T-cell (primary cell): Measurements from ENCODE around the gene PTPRD. TPM values are rescaled to one million over a fixed set of nuclear protein-coding genes. Genes with fewer than 3 reads are reported as not detected.

Experiments
- ATAC-seq, 4 experiments: fragments of 200-7000 bp in 3 of 4; fragments of 150-1000 bp in 1 of 4; cut with Tn5 transposase; replicated peaks in 1 of 4; 1 replicate in 3 of 4; 2 replicates in 1 of 4; pipeline ENCODE4 v1.10.0; 2021; ENCODE audit warnings: moderate library complexity in 3 of 4, mild to moderate bottlenecking in 2 of 4, moderate number of reproducible peaks in 1 of 4
- CTCF ChIA-PET, 2 donors: fragments of 300-600 bp; sonication (Branson Sonifier 250); formaldehyde crosslinking; loops; one replicate each; lab custom pipeline; 2022; ENCODE audit warnings: antibody characterized with exemption in 2 of 2; lab: Charles Lee
- POLR2A ChIA-PET, 2 donors: fragments of 300-600 bp; sonication (Branson Sonifier 250); formaldehyde crosslinking; loops; one replicate each; lab custom pipeline; 2022; ENCODE audit warnings: antibody characterized with exemption in 2 of 2; lab: Charles Lee
- DNase-seq, 35 experiments: peaks; one replicate each; pipeline versions ENCODE4 v3.0.0 to v3.0.0-alpha.2; 2013 to 2023
- H3K27ac ChIP-seq: one replicate; pipeline ENCODE4 v1.5.1; 2013; ENCODE audit warnings: low read length
- H3K27me3 ChIP-seq, 2 experiments: replicated peaks in 1 of 2; 1 replicate in 1 of 2; 2 replicates in 1 of 2; pipeline versions ENCODE4 v1.6.1 to v1.7.0; 2013; ENCODE audit warnings: low read length in 1 of 2, mixed read lengths in 1 of 2; ENCODE audit not compliant: control insufficient read depth in 2 of 2, insufficient read depth in 2 of 2; ENCODE audit errors: extremely low read depth in 1 of 2
- H3K36me3 ChIP-seq, 2 donors: 1 replicate in 1 of 2; 2 replicates in 1 of 2; pipeline versions ENCODE4 v1.6.1 to v1.7.0; 2013; ENCODE audit warnings: low read length in 1 of 2; ENCODE audit not compliant: control insufficient read depth in 2 of 2, insufficient read depth in 1 of 2; ENCODE audit errors: extremely low read depth in 1 of 2
- H3K4me1 ChIP-seq, 2 experiments: 1 replicate in 1 of 2; 2 replicates in 1 of 2; pipeline versions ENCODE4 v1.6.1 to v1.7.0; 2013; ENCODE audit warnings: low read length in 2 of 2, mixed read lengths in 1 of 2; ENCODE audit not compliant: insufficient read depth in 2 of 2, control insufficient read depth in 1 of 2; ENCODE audit errors: extremely low read depth in 1 of 2
- H3K4me3 ChIP-seq, 2 donors: 1 replicate in 1 of 2; 2 replicates in 1 of 2; pipeline versions ENCODE4 v1.5.1 to v1.7.0; 2013; ENCODE audit warnings: mild to moderate bottlenecking in 2 of 2, low read length in 1 of 2, moderate library complexity in 1 of 2; ENCODE audit not compliant: control insufficient read depth in 1 of 2; ENCODE audit errors: extremely low read depth in 1 of 2
- H3K9me3 ChIP-seq: 2 replicates; pipeline ENCODE4 v1.7.0; 2013
- H3K27ac Mint-ChIP-seq, 2 donors: one replicate each; pipeline ENCODE4 v1.8.0; 2020 to 2021; ENCODE audit warnings: mild to moderate bottlenecking in 2 of 2, mixed read lengths in 2 of 2
- H3K27me3 Mint-ChIP-seq, 2 donors: one replicate each; pipeline ENCODE4 v1.8.0; 2021 to 2022; ENCODE audit warnings: mixed read lengths in 2 of 2
- H3K36me3 Mint-ChIP-seq: one replicate; pipeline ENCODE4 v1.8.0; 2021; ENCODE audit warnings: mixed read lengths
- H3K4me1 Mint-ChIP-seq, 3 donors: one replicate each; pipeline ENCODE4 v1.8.0; 2020 to 2022; ENCODE audit warnings: mixed read lengths in 3 of 3, mild to moderate bottlenecking in 1 of 3
- H3K4me3 Mint-ChIP-seq, 3 donors: one replicate each; pipeline ENCODE4 v1.8.0; 2020 to 2022; ENCODE audit warnings: mild to moderate bottlenecking in 3 of 3, mixed read lengths in 3 of 3, moderate library complexity in 3 of 3
- H3K9me3 Mint-ChIP-seq, 3 donors: one replicate each; pipeline ENCODE4 v1.8.0; 2020 to 2022; ENCODE audit warnings: mixed read lengths in 3 of 3
- WGBS: methylation state at CpG from one replicate; pipeline ENCODE4 v1.1.5; 2013; ENCODE audit warnings: missing lambda C conversion rate; ENCODE audit not compliant: insufficient coverage; 5-methylcytosine and 5-hydroxymethylcytosine counted together
- total RNA-seq, 35 experiments: library from RNA in 6 of 35; stranded (reverse) in 6 of 35; fragments of 120-200 nt in 1 of 35; gene quantifications; one replicate each; pipeline versions ENCODE4 v1.2.1 to v1.2.4 and lab custom pipeline; 2013 to 2026

The PTPRD gene
- total RNA-seq, 5 donors from 2014 or later (not counting 1 experiment from before 2014, with no cell fraction given): 0.13 to 0.61 (median 0.38) TPM; not detected in 2

DNA sequence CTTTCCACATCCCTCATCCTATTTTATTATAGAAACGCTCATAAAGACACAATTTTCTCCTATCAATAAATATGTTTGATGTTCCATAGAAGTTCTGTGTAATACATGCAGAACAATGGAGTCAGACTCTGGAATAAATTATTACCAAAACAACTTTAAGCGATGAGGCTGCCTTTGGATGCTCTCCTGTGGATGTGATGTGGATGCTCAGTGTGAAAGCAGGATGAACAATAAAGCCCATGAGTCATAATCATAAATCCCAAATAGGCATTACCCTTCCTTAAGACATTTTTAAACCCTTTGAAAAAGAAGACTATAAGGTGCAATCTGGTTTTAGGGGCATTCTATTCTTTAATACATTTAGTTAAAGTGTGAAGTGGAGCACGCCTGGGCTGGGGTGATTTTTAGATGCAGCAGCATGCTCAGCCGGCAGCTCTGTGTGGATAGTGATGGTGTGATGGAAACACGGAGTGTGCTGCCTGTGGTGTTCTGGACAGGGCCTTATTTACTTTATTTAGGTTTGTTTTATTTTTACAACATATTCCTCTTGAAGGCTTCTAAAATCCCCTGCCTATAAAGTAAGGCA, 991.4 kb downstream of the PTPRD start:
- Mint-ChIP-seq H3K27ac (no peak overlapping the region), H3K27me3 (no peaks in the 10 kb centered on the region), H3K36me3 (no peaks in the 10 kb centered on the region), H3K4me1 (no peaks in the 10 kb centered on the region), H3K9me3 (peaks cover 0 to 4% (median 3%) of the 10 kb centered on the region in 3 donors), H3K4me3 (no peak overlapping the region)
- Histone ChIP-seq H3K27me3 (no peaks in the 10 kb centered on the region), H3K36me3 (no peaks in the 10 kb centered on the region), H3K4me1 (no peaks in the 10 kb centered on the region), H3K4me3 (no peak overlapping the region), H3K9me3 (no peaks in the 10 kb centered on the region), H3K27ac (no peak overlapping the region)
- ChIA-PET CTCF (no interaction called here), POLR2A (no interaction called here)
- no CpG with 5 or more reads among the region's 5 CpGs for WGBS
- ATAC-seq: no peak
- no peak for DNase-seq

GRCh38 chr9:9620736-9621135, 992.1 kb downstream of the PTPRD start:
- no peaks in the 10 kb centered on the region for H3K27me3 ChIP-seq
- Mint-ChIP-seq H3K4me1 (no peaks in the 10 kb centered on the region), H3K27me3 (no peaks in the 10 kb centered on the region), H3K36me3 (no peaks in the 10 kb centered on the region), H3K4me3 (no peak overlapping the region), H3K27ac (no peak overlapping the region), H3K9me3 (peaks cover 0 to 4% (median 3%) of the 10 kb centered on the region in 3 donors)
- ChIA-PET CTCF (no interaction called here), POLR2A (no interaction called here)
- no peaks in the 10 kb centered on the region for H3K36me3 ChIP-seq
- no peak for ATAC-seq
- H3K9me3 ChIP-seq: no peaks in the 10 kb centered on the region
- H3K27ac ChIP-seq: no peak overlapping the region
- H3K4me3 ChIP-seq: no peak overlapping the region
- H3K4me1 ChIP-seq: no peaks in the 10 kb centered on the region
- WGBS: 100% methylated on average over 1 of the region's 2 CpGs
- no peak for DNase-seq

DNA sequence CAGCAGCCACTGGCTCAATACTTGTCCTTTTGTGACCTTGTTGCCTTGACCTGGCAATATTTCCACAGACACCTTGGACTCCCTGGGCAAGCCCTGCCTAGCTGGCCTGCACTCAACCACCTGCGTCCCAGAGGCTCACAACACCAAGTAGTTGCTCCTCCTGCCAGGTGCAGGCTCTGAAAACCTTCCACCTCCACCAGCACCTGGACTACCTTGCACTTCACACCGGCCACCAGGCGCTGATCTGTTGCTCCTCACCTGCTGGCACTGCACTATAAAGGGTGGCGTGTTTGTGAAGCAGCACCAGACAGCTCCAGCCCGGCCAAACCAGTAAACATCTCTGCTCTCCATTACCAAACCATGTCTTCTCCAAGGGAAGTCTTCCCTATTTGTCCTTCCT, 997.7 kb downstream of the PTPRD start:
- CTCF ChIA-PET: no interaction called here

GRCh38 chr9:9614607-9615006, 998.2 kb downstream of the PTPRD start:
- DNase-seq (no peak), ATAC-seq (no peak)
- H3K27me3 ChIP-seq: no peaks in the 10 kb centered on the region
- POLR2A ChIA-PET: no interaction called here
- CTCF ChIA-PET: no interaction called here
- Mint-ChIP-seq H3K27ac (no peak overlapping the region), H3K4me1 (peaks cover 5 to 14% (median 6%) of the 10 kb centered on the region in 3 donors), H3K36me3 (no peaks in the 10 kb centered on the region), H3K9me3 (peaks cover 0 to 3% (median 0%) of the 10 kb centered on the region in 3 donors), H3K27me3 (no peaks in the 10 kb centered on the region), H3K4me3 (no peak overlapping the region)
- no peaks in the 10 kb centered on the region for H3K36me3 ChIP-seq
- H3K27ac ChIP-seq: no peak overlapping the region
- H3K4me1 ChIP-seq: peaks cover 0 to 8% of the 10 kb centered on the region in 2 experiments
- H3K9me3 ChIP-seq: no peaks in the 10 kb centered on the region
- WGBS: no CpG with 5 or more reads among the region's 2 CpGs
- no peak overlapping the region for H3K4me3 ChIP-seq

More for the DNA sequence above, 997.7 kb downstream of the PTPRD start:
- Mint-ChIP-seq H3K27ac (no peak overlapping the region), H3K27me3 (no peaks in the 10 kb centered on the region), H3K4me3 (no peak overlapping the region), H3K36me3 (no peaks in the 10 kb centered on the region), H3K4me1 (peaks cover 5 to 14% (median 6%) of the 10 kb centered on the region in 3 donors), H3K9me3 (peaks cover 0 to 3% (median 0%) of the 10 kb centered on the region in 3 donors)
- Histone ChIP-seq H3K27ac (no peak overlapping the region), H3K4me3 (no peak overlapping the region), H3K27me3 (no peaks in the 10 kb centered on the region), H3K4me1 (peaks cover 0 to 8% of the 10 kb centered on the region in 2 experiments), H3K36me3 (no peaks in the 10 kb centered on the region), H3K9me3 (no peaks in the 10 kb centered on the region)
- WGBS: 86% methylated on average over 5 of the region's 5 CpGs
- DNase-seq: no peak
- ATAC-seq: no peak
- POLR2A ChIA-PET: no interaction called here

- peaks cover 0 to 3% (median 0%) of the 10 kb centered on the region in 3 donors for H3K9me3 Mint-ChIP-seq
- no peaks in the 10 kb centered on the region for H3K9me3 ChIP-seq
- H3K27me3 ChIP-seq: no peaks in the 10 kb centered on the region
- CTCF ChIA-PET: no interaction called here
- no CpG with 5 or more reads among the region's 2 CpGs for WGBS
- no peak for DNase-seq
- H3K4me1 Mint-ChIP-seq: peaks cover 5 to 14% (median 6%) of the 10 kb centered on the region in 3 donors
- H3K27me3 Mint-ChIP-seq: no peaks in the 10 kb centered on the region
- peak overlapping the region in 1 of 3 donors; percentile 36 for H3K4me3 Mint-ChIP-seq
- H3K4me1 ChIP-seq: peaks cover 0 to 8% of the 10 kb centered on the region in 2 experiments
- H3K36me3 ChIP-seq: no peaks in the 10 kb centered on the region
- H3K4me3 ChIP-seq: no peak overlapping the region
- POLR2A ChIA-PET: no interaction called here
- no peak overlapping the region for H3K27ac ChIP-seq
- peak in 1 of 4 experiments; percentile 24 for ATAC-seq
- no peaks in the 10 kb centered on the region for H3K36me3 Mint-ChIP-seq
- H3K27ac Mint-ChIP-seq: no peak overlapping the region
These were observed 1000.0 kb downstream of the PTPRD start for GRCh38 chr9:9612755-9613154.

- peak in 2 of 4 experiments; percentile 24 to 78 for ATAC-seq
- ChIA-PET CTCF (no interaction called here), POLR2A (no interaction called here)
- 20% methylated on average over 2 of the region's 3 CpGs for WGBS
- H3K36me3 Mint-ChIP-seq: no peaks in the 10 kb centered on the region
- no peaks in the 10 kb centered on the region for H3K27me3 Mint-ChIP-seq
- H3K4me3 Mint-ChIP-seq: peak overlapping the region in 1 of 3 donors; percentile 36
- peaks cover 0 to under 1% (median 0%) of the 10 kb centered on the region in 3 donors for H3K9me3 Mint-ChIP-seq
- no peak overlapping the region for H3K4me3 ChIP-seq
- no peak overlapping the region for H3K27ac ChIP-seq
- H3K9me3 ChIP-seq: no peaks in the 10 kb centered on the region
- peak in 2 of 35 experiments; percentile 0 to 1 for DNase-seq
- no peaks in the 10 kb centered on the region for H3K36me3 ChIP-seq
- no peaks in the 10 kb centered on the region for H3K27me3 ChIP-seq
- peaks cover 5 to 14% (median 6%) of the 10 kb centered on the region in 3 donors for H3K4me1 Mint-ChIP-seq
- H3K4me1 ChIP-seq: peaks cover 0 to 8% of the 10 kb centered on the region in 2 experiments
- no peak overlapping the region for H3K27ac Mint-ChIP-seq
These were observed 1000.5 kb downstream of the PTPRD start for GRCh38 chr9:9612270-9612669.
